WERI-Rb-1 (cell line): ENCODE measurements around the gene VGLL4.

Experiments
- DNase-seq: peaks from one replicate; pipeline ENCODE4 v3.0.0-alpha.2; 2020
- H3K27ac ChIP-seq: fragments of 250-450 bp; sonication (Bioruptor Pico); 2 replicates; pipeline ENCODE4 v1.5.1; 2020; ENCODE audit warnings: mild to moderate bottlenecking, moderate library complexity
- H3K27me3 ChIP-seq: fragments of 250-450 bp; sonication (Bioruptor Pico); 2 replicates; pipeline ENCODE4 v1.5.1; 2021; ENCODE audit warnings: mild to moderate bottlenecking, low read depth, moderate library complexity; ENCODE audit not compliant: insufficient read depth, severe bottlenecking
- H3K36me3 ChIP-seq: fragments of 250-450 bp; sonication (Bioruptor Pico); 2 replicates; pipeline ENCODE4 v1.5.1; 2020; ENCODE audit warnings: mild to moderate bottlenecking, moderate library complexity
- H3K4me3 ChIP-seq: 2 replicates; pipeline ENCODE4 v1.5.1; 2011; ENCODE audit warnings: low read depth, mild to moderate bottlenecking, control low read depth, low read length
- H3K9me3 ChIP-seq: fragments of 250-450 bp; sonication (Bioruptor Pico); 2 replicates; pipeline ENCODE4 v1.5.1; 2021; ENCODE audit warnings: mild to moderate bottlenecking, moderate library complexity; ENCODE audit not compliant: severe bottlenecking
- CTCF ChIP-seq: IDR thresholded peaks from 2 replicates; pipeline ENCODE4 v1.5.1; 2011; ENCODE audit warnings: low read depth, mild to moderate bottlenecking, control low read depth, inconsistent platforms, low read length

Gene VGLL4

DNA sequence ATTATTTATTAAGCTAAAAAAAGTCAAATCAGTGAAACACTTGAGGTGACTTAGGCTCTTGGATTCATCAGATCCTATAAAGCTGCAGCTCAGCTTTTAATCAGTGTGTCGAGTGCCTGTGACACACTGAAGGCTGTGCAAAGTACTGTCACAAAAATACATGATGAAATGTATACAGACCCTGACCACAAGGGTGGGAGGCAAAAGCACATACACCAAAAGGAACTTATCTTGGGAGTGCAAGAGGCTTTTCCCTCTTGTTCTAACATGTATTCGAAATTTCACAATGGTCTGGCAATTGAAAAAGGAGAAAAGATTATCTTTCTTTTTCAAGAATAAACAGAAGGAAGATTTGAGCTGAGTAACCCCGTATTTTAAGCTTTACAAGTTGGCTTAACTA lies 35.9 kb downstream of the VGLL4 start:
- no peak for TF ChIP-seq CTCF
- peaks cover 14% of the 10 kb centered on the region for H3K36me3 ChIP-seq
- no peak for DNase-seq
- no peak overlapping the region; the same call in 1 of the 2 replicates for H3K4me3 ChIP-seq
- H3K27me3 ChIP-seq = no peaks in the 10 kb centered on the region
- peak overlapping the region; percentile 94 for H3K27ac ChIP-seq
- no peaks in the 10 kb centered on the region for H3K9me3 ChIP-seq

- H3K27ac ChIP-seq = no peak overlapping the region; the same call in 1 of the 2 replicates
- no peaks in the 10 kb centered on the region for H3K9me3 ChIP-seq
- H3K27me3 ChIP-seq = no peaks in the 10 kb centered on the region
- TF ChIP-seq CTCF = no peak
- peaks cover 14% of the 10 kb centered on the region for H3K36me3 ChIP-seq
- DNase-seq = no peak
- H3K4me3 ChIP-seq = no peak overlapping the region
These were observed 36.8 kb downstream of the VGLL4 start for GRCh38 chr3:11606865-11607440.

- H3K27ac ChIP-seq = no peak overlapping the region
- no peak overlapping the region for H3K4me3 ChIP-seq
- no peak for TF ChIP-seq CTCF
- peaks cover 19% of the 10 kb centered on the region for H3K36me3 ChIP-seq
- no peaks in the 10 kb centered on the region for H3K27me3 ChIP-seq
- no peaks in the 10 kb centered on the region for H3K9me3 ChIP-seq
- DNase-seq = no peak
These were observed 37.5 kb downstream of the VGLL4 start for GRCh38 chr3:11606090-11606784.

DNA sequence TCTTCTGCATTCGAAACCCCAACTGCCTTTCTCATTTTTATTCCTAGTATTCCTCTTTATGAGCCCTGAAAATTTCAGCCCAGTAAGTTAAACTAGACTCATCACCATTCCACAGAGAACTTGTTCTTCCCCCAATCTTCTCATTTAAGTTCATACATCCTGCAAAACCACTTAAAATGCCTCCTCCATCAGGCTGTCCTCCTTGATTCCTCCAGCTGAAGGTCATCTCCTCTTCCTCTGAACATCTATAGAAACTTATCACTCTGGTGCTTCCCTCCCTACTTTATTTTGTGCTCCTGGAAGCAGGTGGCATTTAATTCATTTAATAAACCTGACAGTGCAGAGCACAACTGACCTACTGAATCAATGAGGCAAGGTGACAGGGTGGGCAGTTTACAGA lies 38.3 kb downstream of the VGLL4 start:
- H3K4me3 ChIP-seq = no peak overlapping the region
- no peak overlapping the region for H3K27ac ChIP-seq
- no peak for DNase-seq
- no peaks in the 10 kb centered on the region for H3K9me3 ChIP-seq
- TF ChIP-seq CTCF = no peak
- H3K27me3 ChIP-seq = no peaks in the 10 kb centered on the region
- peaks cover 27% of the 10 kb centered on the region for H3K36me3 ChIP-seq

DNA sequence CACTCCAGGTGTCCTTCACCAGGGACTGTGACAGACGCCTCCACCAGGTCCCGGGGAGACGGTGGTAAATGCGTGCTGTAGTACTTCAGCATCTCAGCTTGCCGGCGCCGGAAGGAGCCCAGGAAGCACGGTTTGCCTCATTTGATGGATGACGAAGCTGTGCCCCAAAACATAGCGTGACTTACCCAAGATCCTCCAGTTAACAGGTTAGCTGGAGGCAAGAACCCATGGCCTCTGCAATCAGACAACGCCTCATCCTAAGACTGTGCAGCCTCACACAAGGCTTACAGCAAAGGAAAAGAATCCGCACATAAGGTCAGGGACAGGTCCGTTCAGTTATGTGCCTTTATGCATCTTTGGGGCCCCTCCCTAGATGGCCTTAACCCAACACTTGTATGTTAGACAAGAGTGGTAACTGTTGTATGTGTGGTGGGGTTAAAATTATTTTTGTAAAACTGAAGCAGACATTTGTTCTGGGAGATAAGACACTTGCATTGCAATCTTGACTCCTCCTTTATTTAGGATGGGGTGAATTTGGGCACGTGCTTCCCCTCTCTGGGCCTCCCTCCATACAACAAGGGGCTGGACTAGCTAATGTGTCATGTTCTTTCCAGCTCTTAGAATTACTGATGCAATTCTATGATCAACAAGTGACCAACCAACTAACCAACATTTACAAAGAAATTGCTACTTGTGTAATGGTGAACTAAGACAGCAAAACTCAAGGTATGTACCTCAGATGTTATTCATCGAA lies 39.4 kb downstream of the VGLL4 start:
- H3K27me3 ChIP-seq = no peaks in the 10 kb centered on the region
- H3K27ac ChIP-seq = no peak overlapping the region
- no peak for DNase-seq
- H3K9me3 ChIP-seq = no peaks in the 10 kb centered on the region
- no peak for TF ChIP-seq CTCF
- H3K36me3 ChIP-seq = peaks cover 36% of the 10 kb centered on the region
- no peak overlapping the region for H3K4me3 ChIP-seq
